ENCODE measurements around the gene OGFRL1. TPM values are rescaled to one million over a fixed set of nuclear protein-coding genes. Genes with fewer than 3 reads are reported as not detected.

The OGFRL1 gene
- total and polyA plus RNA-seq, 9 of the 15 experiments (the other 6 are each of a cell fraction or from before 2014, with no cell fraction given): 0.01 to 0.07 (median 0.03) TPM

GRCh38 chr6:71333697-71334096 lies 45.1 kb downstream of the OGFRL1 start (continued):
- TF ChIP-seq, protein P1, sequence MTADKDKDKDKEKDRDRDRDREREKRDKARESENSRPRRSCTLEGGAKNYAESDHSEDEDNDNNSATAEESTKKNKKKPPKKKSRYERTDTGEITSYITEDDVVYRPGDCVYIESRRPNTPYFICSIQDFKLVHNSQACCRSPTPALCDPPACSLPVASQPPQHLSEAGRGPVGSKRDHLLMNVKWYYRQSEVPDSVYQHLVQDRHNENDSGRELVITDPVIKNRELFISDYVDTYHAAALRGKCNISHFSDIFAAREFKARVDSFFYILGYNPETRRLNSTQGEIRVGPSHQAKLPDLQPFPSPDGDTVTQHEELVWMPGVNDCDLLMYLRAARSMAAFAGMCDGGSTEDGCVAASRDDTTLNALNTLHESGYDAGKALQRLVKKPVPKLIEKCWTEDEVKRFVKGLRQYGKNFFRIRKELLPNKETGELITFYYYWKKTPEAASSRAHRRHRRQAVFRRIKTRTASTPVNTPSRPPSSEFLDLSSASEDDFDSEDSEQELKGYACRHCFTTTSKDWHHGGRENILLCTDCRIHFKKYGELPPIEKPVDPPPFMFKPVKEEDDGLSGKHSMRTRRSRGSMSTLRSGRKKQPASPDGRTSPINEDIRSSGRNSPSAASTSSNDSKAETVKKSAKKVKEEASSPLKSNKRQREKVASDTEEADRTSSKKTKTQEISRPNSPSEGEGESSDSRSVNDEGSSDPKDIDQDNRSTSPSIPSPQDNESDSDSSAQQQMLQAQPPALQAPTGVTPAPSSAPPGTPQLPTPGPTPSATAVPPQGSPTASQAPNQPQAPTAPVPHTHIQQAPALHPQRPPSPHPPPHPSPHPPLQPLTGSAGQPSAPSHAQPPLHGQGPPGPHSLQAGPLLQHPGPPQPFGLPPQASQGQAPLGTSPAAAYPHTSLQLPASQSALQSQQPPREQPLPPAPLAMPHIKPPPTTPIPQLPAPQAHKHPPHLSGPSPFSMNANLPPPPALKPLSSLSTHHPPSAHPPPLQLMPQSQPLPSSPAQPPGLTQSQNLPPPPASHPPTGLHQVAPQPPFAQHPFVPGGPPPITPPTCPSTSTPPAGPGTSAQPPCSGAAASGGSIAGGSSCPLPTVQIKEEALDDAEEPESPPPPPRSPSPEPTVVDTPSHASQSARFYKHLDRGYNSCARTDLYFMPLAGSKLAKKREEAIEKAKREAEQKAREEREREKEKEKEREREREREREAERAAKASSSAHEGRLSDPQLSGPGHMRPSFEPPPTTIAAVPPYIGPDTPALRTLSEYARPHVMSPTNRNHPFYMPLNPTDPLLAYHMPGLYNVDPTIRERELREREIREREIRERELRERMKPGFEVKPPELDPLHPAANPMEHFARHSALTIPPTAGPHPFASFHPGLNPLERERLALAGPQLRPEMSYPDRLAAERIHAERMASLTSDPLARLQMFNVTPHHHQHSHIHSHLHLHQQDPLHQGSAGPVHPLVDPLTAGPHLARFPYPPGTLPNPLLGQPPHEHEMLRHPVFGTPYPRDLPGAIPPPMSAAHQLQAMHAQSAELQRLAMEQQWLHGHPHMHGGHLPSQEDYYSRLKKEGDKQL (CRISPR knock-in tag; IDR thresholded peaks at IDR 0.05; ENCODE audit: borderline replicate concordance): no peak

DNA sequence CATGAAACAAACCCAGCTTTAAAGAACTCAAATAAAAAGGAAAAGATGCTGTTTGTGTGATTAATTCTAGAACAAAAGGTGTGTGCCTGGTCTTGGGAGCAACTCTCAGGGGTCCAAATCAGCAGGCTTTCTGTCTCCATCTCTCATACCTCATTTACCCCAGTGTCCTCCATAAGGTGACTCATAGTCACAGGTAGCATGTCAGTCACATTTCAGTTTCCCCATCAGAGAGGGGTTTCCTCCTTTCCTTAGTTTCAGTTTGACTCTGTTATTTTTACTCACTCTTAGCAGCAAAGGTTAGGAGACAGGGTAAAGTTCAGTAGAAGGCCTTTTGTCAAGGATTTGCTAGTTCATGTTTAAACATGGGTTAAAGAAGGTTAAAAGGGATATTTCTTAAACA lies 46.2 kb downstream of the OGFRL1 start:
- no peaks in the 10 kb centered on the region for H3K4me1 ChIP-seq (replicated peaks in 1 of 2; ENCODE audit: control insufficient read depth in 2 of 2, insufficient read depth in 2 of 2, low read length in 2 of 2)
- in situ Hi-C loops (cut with MboI): no loop called here
- ATAC-seq: no peak
- ChIA-PET POLR2A (no interaction called here), CTCF (ENCODE audit: low intra/inter-chr PET ratio) (no interaction called here)
- no peaks in the 10 kb centered on the region for H3K79me2 ChIP-seq (ENCODE audit: control insufficient read depth, insufficient read depth, low read length)
- no peaks in the 10 kb centered on the region for H3K9me1 ChIP-seq (ENCODE audit: control insufficient read depth, insufficient read depth, low read length)
- no peak overlapping the region for H3K4me3 ChIP-seq
- H4K20me1 ChIP-seq (replicated peaks; ENCODE audit: control insufficient read depth, insufficient read depth, low read length): no peaks in the 10 kb centered on the region
- DNase-seq (ENCODE audit: extremely low read depth in 1 of 4, low spot score in 3 of 4): no peak
- no peak overlapping the region for H3K27ac ChIP-seq (ENCODE audit: extremely low read depth, low read depth, low read length)
- H3K9ac ChIP-seq (ENCODE audit: insufficient read depth in 1 of 2, low read depth in 2 of 2, low read length in 2 of 2): no peak overlapping the region
- no peak overlapping the region for H2AFZ ChIP-seq (ENCODE audit: low read depth, low read length)
- FAIRE-seq: no peak
- no peak overlapping the region for H3K4me2 ChIP-seq (ENCODE audit: insufficient read depth, low read length)
- no peaks in the 10 kb centered on the region for H3K9me3 ChIP-seq (replicated peaks; ENCODE audit: control insufficient read depth, insufficient read depth, low read depth, low read length)
- no TSS peak for BruUV-seq (replicated peaks)
- H3K36me3 ChIP-seq (ENCODE audit: control insufficient read depth, insufficient read depth, low read length): no peaks in the 10 kb centered on the region
- no peaks in the 10 kb centered on the region for H3K27me3 ChIP-seq (ENCODE audit: control insufficient read depth in 2 of 2, insufficient read depth in 2 of 2, low read length in 2 of 2)
- intact Hi-C loops (cut with micrococcal nuclease): no loop called here
- no peak for TF ChIP-seq ATF7 (IDR thresholded peaks at IDR 0.05)
- no peak for TF ChIP-seq ZNF766 (CRISPR knock-in tag; conservative IDR thresholded peaks at IDR 0.05)
- TF ChIP-seq PTBP1 (IDR thresholded peaks at IDR 0.05; ENCODE audit: low read depth, low read length): no peak
- TF ChIP-seq BCOR (IDR thresholded peaks at IDR 0.05): no peak
- TF ChIP-seq XRCC5 (IDR thresholded peaks at IDR 0.05; ENCODE audit: low read depth, low read length): no peak
- TF ChIP-seq ZC3H4 (CRISPR knock-in tag; IDR thresholded peaks at IDR 0.05; ENCODE audit: borderline replicate concordance): no peak
- TF ChIP-seq, protein P2, sequence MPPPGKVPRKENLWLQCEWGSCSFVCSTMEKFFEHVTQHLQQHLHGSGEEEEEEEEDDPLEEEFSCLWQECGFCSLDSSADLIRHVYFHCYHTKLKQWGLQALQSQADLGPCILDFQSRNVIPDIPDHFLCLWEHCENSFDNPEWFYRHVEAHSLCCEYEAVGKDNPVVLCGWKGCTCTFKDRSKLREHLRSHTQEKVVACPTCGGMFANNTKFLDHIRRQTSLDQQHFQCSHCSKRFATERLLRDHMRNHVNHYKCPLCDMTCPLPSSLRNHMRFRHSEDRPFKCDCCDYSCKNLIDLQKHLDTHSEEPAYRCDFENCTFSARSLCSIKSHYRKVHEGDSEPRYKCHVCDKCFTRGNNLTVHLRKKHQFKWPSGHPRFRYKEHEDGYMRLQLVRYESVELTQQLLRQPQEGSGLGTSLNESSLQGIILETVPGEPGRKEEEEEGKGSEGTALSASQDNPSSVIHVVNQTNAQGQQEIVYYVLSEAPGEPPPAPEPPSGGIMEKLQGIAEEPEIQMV (tag; conservative IDR thresholded peaks at IDR 0.05; ENCODE audit: low read depth): no peak
